C4-2B (cell line): ENCODE measurements around the gene NKTR.

Source experiments
- ZFX ChIP-seq: fragments of 450-650 bp; IDR thresholded peaks from 2 replicates; pipeline ENCODE4 v1.6.1; 2017
- TF ChIP-seq, protein P1 (sequence below): fragments of 450-650 bp; conservative IDR thresholded peaks from 2 replicates; pipeline ENCODE4 v1.5.1; 2017; ENCODE audit warnings: mild to moderate bottlenecking

DNA sequence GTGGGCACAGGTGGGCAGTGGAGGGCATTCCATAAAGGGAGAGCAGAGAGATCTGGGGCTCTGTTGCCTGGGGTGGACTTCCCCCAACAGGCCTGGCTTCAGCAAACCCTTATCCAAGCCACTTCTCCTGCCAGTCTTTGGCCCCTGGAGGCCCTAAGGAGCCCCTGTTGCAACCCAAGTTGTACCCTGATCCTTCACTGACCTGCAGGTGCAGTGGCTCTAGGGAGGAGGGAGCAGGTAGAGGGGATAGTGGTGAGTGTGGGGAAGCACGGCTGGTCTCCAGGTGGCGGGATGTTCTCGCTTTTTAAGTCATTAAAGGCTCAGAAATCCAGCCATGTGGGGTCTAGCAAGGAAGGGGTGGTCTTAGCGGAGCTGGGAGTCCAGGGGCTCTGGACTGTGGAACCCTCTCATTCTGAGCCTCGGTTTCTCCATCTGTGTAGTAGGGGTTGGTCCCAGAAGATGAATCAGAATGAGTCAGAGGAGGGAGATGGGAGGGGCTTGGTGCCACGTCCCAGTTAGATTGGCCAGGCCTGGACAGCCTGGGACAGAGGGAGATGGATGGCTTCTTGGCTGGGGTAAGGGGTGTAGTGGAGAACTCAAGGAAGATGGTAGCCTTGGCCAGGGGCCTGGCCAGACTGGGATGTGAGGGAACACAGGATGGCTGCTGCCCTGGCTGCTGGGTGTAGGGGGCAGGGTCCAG lies 55.6 kb downstream of the NKTR start:
- TF ChIP-seq, protein P1, sequence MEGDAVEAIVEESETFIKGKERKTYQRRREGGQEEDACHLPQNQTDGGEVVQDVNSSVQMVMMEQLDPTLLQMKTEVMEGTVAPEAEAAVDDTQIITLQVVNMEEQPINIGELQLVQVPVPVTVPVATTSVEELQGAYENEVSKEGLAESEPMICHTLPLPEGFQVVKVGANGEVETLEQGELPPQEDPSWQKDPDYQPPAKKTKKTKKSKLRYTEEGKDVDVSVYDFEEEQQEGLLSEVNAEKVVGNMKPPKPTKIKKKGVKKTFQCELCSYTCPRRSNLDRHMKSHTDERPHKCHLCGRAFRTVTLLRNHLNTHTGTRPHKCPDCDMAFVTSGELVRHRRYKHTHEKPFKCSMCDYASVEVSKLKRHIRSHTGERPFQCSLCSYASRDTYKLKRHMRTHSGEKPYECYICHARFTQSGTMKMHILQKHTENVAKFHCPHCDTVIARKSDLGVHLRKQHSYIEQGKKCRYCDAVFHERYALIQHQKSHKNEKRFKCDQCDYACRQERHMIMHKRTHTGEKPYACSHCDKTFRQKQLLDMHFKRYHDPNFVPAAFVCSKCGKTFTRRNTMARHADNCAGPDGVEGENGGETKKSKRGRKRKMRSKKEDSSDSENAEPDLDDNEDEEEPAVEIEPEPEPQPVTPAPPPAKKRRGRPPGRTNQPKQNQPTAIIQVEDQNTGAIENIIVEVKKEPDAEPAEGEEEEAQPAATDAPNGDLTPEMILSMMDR = no peak
- TF ChIP-seq ZFX = no peak
